Activated CD4-positive, alpha-beta T cell treated with anti-CD3 and anti-CD28 coated beads, Interleukin-2, amount 50 U/mL, for 48 hours (primary cell): Measurements from ENCODE around the gene ANO3.

Source experiments
- DNase-seq, 2 experiments: peaks; one replicate each; pipeline ENCODE4 v3.0.0-alpha.2; 2020

The ANO3 gene

DNA sequence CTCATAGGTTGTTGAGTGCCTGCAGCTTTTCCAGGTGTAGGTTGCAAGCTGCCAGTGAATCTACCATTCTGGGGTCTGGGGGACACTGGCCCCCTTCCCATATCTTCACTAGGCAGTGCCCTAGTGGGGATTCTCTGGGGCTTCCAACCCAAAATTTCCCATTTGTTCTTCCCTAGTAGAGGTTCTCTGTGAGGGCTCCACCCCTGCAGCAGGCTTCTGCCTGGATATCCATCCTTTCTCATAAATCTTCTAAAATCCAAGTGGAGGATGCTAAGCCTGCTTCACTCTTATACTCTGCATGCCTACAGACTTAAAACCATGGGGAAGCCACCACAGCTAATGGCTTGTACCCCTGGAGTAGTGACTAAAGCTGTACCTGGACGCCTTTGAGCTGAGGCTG, 33.4 kb downstream of the ANO3 start:
- no peak for DNase-seq

DNA sequence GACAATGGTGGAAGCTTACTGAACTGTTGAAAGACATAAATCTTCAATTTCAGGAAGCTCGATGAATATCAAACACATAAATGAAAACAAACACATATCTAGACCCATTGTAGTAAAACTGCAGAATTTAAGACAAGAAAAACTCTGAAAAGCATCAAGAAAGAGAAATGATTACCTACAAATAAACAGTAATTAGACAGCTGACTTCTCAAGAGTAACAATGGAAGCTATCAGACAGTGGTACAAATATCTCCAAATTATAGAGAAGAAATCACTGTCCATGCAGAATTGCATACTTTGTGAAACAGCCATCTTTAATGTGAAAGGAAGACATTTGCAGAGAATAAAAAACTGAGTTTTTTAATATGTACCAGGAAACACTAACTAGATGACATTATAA, 45.7 kb downstream of the ANO3 start:
- DNase-seq = no peak

DNA sequence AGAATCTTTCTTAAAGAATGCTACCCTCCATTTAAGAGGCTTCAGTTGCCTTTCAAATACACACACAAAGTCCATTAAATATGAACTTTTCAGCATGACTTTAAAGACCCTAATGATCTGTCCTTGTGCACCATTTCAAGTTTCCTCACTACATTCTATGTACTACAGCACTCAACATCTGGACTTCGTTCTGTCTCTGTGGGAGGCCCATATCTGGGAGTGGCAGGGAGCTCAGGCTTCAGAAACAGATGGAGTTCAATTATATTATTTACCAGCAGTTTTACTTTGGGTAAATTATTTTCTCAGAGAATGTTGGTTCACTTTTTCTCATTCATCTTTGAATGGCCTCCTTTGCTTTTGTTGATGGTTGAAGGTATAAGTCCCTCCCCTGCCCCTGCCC, 67.4 kb downstream of the ANO3 start:
- no peak for DNase-seq

DNA sequence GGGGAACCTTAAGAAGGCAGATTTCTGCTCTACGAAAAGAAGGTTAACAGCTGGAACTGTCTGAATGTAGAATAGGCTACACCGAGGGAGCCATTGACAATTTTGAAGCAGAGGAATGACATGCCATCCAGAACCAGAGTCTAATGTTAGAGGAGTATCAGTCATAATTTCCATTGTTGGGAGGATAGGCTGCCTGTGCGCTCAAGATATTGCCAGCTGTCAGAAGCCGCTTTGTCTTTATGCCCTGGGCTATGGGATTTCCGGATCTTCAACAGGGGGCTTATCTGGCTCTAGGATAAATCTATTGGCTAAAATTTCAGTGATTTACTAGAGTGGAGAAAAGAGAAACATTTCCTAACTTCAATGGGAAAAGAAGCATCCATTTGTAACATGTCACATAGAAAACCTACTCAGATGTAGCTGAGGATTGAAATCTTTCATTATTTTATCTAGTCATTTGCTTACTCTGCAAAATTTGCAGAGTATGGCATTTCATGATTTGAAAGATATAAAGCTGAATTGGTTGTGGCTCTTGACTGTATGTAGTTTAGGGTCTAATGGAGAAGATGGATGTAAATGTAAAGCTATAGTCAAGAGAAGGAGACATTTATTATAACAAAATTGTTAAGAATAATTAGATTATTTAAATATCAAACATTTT, 78.9 kb downstream of the ANO3 start:
- no peak for DNase-seq

DNA sequence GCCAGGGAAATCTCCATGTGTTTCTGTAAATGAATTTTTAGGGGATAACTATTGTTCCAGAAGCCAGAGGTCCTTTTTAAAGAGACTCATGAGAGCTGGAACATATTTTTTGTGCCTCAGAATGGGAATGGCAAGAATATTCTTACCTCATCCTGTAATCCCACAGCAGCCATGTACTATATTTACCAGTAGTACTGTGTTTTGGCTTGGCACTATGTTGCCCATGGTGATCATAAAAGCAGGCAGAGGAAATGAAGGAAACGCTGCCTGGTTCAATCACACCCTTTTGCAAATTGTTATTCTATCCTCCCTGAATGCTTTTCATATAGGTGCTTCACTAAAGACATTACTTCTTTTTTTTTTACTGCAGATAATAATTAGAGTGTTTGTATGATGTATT, 81.0 kb downstream of the ANO3 start:
- no peak for DNase-seq

DNA sequence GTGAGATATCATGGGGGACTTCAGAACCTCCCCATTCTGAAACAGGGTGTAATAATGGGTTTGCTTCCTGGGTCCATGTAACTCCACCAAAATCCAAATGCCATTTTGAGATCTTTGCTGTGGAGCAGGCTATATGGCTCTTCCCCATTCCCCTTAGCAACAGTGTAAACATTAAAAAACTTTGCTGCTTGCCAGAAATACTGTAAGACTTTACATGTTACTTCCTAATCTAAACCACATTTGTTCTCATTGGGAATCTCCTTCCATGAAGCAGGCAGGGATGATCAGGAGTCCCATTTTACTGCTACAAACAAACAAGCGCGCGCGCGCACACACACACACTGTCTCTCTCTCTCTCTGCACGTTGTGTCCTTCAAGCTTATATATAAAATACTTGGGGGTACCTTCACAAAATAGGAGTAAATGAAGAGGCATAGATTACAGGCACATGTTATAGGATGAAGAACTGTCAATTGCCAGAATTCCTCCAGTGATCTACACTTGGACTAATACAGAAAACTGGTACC, 86.5 kb downstream of the ANO3 start:
- DNase-seq = no peak

DNA sequence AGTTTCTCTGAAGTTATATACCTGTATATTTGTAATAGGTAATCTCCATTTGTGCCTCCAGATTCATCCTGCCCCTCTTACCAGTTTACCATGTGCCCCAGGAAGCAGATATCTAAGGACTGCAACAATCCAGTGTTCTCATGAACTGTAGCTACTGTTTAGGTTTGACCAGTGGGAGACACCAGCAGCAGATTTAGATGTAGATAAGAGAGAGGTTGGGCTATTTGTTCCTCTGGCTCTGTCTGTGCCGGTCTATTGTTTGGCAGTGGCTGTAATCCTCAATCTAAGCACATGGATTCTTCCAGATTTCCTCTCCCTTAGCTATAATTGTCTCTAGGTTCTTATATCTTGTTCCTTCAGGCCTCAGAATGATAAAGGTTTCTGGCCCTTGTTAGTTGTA, 88.4 kb downstream of the ANO3 start:
- no peak for DNase-seq

DNA sequence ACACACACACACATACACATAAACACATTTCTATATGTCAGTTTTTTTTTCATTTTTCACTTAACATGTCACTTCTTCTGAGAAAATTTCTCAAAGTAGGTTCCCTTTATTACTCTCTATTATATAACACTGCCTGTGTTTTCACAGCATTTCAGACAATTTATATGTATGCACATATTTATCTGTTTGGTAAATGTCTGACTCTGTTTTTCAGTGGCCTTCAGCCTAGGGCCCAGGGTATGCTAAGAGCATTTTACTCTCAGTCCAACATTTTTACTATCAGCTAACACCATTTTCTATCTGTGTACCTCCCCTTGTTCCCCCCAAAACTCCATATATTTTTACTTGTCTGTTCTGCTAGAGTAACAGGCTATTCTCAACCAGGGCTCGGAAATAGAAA, 92.3 kb downstream of the ANO3 start:
- DNase-seq = no peak

DNA sequence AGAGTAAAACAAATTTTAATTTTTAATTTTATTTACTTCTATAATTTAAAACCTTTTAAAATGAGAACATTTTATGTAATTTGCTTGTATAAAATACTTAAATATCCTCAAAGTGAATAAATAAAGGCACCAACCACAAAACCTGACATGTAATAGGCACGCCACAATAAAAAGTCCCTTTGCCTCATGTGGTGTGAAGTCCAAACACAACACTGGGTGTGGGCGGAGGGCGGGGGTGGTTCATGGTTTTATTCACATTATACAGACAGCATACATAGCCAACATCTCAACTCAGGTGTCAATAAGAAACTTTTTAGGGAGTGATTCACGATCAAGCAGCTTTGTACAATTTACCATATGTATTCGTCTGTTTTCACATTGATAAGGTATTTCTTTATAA, 107.9 kb downstream of the ANO3 start:
- no peak for DNase-seq

DNA sequence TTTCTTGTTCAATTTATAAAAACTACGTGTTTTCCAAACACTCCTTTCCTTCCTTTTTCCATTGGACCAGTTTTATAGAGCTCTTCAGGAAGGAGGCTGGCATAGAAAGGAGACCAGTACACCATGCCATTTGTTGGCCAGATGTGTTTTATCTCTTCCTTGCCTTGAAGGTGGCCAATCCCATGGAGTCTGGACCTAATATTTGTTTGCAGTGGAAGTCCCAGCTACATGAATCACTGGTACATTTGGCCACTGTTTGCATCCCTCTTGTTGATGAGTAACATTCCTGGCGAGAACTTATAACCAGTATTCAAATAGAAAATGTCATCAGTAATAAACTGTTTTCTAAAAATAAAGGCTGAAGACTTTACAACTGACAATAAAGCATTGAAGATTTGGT, 110.2 kb downstream of the ANO3 start:
- no peak for DNase-seq

DNA sequence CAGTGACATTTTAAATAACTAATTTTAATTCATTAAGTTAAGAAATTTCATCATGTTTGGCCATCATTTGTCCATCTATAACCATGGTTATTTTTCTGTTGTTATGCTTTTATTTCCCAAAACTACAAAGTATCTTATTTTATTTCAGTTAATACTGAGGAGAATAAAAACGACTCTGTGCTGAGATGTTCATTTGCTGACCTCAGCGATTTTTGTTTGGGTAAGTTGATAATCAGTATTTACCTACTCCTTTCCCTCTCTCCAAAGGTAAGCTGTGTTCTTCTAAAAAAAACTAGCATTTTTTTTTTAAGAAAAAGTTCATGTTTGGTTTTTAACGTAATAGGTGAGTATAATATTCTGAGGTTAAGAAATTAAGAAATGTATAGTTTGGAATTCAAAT, 111.7 kb downstream of the ANO3 start:
- DNase-seq = no peak

DNA sequence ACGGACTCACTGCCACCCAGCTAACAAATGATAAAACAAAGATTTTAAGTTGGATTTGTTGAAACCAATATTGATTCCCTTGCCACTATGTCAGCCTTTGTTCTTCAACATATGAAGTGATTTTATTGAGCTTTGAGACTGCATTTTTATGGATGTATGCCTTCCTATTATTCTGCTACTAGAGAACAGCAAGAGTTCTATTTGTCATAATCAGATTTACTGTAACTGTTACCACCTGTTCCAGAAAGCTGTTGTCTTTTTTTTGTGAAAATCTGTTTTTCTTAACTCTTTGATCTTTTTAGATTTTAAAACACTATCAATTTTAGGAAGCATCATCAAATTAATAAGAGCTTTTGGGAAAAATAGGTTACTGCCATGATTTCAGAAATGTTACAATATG, 125.7 kb downstream of the ANO3 start:
- DNase-seq = no peak

DNA sequence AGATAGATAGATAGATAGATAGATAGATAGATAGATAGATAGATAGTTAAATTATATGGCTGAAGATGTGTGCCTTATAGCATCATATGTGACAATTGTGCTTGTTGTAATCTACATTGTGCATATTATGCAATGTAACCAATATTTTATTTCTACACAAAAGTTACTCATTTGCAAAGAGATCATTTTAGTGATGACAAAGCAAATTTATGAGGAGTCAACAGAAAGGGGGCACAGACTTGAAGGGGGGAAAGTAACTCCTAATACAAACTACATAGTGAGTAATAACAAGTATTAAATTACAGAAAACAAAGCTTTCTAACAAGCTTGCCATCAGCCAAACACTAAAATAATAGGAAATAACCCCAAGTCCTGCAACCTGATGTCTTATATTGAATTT, 133.3 kb downstream of the ANO3 start:
- no peak for DNase-seq

DNA sequence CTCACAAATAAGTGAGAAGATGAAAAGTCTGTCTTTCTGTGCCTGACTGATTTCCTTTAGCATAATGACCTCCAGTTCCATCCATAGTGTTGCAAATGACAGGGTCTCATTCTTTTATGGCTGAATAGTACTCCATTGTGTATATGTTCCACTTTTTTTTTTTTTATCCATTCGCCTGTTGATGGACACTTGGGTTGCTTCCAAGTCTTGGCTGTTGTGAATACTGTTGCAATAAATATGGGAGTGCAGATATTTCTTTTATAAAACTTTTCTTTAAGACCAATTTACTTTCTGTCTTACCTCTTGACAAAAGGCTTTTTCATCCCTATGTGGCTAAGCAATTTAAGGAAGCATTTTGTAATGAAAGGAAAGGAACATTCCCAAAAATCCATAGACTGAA, 135.6 kb downstream of the ANO3 start:
- no peak for DNase-seq

DNA sequence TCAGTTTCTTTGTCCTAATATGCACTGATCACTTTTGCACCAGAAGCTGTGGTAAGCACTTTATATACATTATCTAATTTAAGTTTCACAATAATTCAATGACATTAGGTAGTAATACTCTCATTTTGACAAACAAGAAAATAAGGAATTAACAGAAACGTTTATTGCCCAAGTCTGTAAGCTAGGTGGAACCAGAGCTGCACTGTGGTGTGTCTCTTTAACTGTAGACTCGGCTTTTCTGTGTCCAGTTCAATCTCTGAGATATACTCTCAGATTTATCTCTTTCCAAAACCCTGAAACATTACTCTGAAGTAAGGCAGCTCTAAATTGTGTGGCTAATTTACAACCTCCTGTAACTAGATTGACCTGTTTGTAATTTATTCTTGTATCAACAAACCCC, 139.1 kb downstream of the ANO3 start:
- DNase-seq = no peak

DNA sequence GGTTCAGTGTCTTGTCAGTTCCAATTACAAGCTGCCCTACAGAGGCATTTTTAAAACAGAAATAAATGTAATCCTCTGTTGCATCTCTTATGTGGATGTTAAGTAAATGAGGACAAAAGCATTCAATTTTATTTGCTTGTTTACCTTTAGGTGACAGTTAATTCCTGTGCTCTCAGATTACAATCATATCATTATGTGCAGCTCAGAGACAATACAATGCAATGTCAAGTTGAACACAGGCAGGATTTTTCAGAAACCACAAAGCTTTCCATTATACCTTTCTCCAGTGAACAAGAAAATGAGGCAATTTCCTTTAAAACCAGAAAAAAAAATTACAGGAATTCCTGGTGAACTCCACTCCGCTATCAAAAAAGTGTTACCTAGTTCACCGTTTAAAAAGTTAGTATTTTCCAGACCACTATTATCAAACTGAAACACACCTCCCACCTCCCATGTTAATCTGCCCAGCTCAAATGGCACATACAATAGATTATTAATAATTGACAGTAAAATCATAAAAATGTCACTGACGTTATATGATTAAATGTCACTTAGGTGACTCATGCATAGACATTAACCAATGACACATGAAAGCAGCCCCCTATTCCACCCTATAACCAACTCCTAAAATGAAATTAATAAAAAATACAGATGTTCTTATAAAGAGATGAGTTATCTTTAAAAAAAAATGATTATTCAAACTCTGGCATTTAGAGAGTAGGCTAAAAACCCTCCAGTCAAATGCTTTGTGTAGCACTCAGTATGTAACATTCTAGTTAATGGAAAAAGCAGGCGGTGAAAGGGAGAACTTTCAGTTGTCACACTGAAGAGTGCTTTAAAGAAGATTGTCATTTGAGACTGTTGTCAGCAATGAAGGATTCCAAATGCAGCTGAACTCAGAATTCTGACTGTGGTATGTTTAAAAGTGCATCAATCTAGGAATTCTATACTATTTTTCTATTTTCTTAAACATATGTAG, 141.6 kb downstream of the ANO3 start:
- no peak for DNase-seq

DNA sequence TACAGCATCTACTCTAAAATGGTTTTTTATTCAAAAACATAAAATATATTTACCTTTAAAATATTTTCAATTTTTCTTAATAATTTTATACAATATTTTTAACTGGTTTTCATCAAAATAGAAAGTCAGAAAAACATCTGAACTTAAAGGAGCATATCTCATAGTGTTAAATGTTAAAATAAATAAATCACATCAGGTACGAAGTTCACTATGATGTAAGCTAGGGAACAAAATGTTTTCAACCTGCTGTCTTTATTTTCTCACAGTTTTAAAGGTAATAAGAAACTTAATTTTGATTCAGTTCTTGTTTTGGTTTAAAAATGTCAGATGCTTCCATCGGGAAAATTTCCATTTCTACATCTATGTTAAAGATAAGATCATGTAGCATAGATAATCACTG, 142.5 kb downstream of the ANO3 start:
- no peak for DNase-seq

DNA sequence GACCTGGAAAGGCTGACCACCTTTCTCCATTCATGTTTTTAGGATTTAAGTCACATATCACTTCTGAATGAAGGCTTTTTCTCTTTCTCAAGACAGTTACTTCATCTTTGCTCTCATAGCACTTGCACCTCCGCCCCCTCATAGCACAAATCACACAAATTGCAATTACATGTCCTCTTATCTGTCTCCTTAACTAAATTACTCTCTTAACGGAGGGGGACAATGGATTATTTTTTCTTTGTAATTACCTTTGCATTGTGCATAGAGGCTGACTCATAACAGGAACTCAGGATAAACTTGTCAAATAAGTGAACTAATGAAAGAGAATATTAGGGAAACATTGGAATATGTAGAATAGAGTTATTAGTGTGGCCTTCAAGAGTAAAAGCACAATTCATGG, 145.5 kb downstream of the ANO3 start:
- DNase-seq = no peak

DNA sequence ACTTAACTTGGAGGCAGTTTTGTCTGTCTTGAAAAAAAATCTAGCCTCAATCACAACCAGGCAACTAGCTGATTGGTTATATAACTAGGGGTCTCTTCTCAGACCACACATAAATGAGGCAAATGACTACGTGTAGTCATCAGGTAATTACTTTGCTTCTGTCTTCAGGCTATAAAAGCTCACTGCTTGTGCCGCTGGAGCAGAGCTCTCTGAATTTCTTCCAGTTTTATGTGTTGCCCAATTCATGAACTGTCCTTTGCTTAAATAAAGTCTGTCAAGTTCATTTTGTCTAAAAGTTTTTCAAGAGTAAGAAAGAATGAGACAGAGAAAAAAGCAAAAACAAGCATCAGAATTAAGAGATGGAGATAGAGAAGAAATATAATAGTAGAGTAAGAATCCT, 146.8 kb downstream of the ANO3 start:
- DNase-seq = no peak

DNA sequence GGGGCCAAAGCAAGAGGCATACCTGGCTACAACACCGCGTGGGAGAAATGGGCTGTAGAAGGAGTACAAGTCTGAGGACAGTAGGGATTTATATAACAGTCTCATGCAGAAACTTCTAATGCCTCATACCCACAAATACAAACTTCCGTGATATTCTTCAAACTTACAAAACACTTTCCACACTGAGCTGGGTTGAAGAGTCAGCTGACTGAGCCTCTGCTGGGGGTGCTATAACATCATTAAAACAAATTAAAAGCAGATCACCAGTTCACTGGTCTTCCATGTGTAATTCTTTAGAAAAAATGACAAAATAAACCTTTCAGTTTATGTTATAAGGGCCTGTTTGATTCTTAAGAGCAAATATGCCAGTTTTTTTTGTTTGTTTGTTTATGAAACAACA, 148.1 kb downstream of the ANO3 start:
- DNase-seq = no peak

DNA sequence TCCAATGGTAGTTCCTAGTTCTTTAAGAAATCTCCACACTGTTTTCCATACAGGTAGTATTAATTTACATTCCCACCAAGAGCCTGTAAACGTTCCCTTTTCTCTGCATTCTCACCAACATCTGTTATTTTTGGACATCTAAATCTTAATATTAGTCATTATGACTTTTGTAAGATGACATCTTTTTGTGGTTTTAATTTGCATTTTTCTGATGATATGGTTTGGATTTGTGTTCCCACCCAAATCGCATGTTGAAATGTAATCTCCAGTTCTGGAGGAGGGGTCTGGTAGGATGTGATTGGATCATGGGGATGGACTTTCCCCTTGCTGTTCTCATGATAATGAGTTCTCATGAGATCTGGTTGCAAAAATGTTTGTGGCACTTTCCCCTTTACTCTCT, 151.2 kb downstream of the ANO3 start:
- DNase-seq = no peak

DNA sequence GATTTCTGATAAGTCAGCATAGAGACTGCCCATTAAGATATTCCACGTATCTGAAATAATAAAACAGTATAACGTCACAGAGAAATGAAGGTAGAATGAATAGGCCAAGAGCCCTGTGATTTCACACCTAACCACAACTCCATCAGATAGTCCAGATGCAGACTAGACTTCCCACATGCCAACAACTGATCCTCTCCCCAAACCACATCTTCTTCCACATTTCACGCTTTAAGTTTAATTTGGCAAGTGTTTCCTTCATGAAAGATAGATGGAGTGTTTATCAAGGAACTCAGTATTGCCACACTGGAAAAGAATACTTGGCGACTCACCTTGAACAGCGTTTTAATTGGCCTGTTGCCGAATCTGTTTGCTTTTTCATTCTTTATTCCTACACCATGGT, 158.6 kb downstream of the ANO3 start:
- no peak for DNase-seq

DNA sequence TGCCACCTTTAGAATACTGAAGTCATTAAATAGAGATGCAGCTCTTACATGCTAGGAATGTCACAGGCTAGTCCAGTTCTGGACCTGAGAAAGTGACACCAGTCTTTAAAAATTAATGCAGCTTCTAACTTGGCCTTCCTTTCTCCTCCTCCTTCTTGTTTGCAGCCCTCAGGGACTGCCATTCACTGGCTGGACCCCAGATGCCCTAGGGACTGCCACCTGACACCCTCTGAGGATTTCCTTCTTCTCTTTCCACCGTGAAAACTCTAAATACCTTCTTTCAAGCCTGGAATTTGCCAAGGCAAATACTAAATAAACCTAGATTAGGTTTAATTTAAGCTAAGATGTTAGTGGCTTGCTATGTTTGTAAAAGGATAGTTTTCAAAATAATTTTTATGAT, 161.7 kb downstream of the ANO3 start:
- no peak for DNase-seq

DNA sequence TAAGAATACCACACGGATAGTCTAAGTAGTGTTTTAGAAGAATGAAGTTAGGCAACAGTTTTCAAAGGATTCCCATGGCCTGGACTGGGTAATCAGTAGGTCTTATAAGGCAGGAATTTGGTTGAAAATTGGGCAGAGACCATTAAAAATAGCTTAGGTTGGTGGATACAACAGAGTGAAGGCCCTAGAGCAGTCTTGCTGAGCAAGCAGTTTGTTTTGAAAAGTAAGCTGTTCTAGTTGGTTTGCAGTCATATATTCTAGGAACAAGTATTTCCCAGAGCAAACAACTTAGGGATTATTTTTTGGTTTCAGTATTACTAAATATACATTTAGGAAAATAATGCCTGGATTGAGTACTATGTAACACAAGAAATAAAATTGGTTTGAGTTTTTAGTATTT, 175.3 kb downstream of the ANO3 start:
- no peak for DNase-seq
